SK-N-SH (cell line): Measurements from ENCODE around the gene CDK14.

ENCODE experiments used
- CTCF ChIP-seq: fragments of 200-600 bp; sonication (generic); IDR thresholded peaks from 2 replicates; pipeline ENCODE4 v1.6.1; 2017; ENCODE audit warnings: antibody characterized with exemption, mild to moderate bottlenecking, moderate library complexity
- EZH2phosphoT487 ChIP-seq: fragments of 200-600 bp; sonication (generic); IDR thresholded peaks from 2 replicates; pipeline ENCODE4 v1.6.1; 2017; ENCODE audit warnings: low read depth, mixed run types, mild to moderate bottlenecking, antibody characterized with exemption, moderate library complexity, borderline replicate concordance
- SIN3A ChIP-seq: IDR thresholded peaks from 2 replicates; pipeline ENCODE4 v1.6.1; 2012; ENCODE audit warnings: low read depth, mild to moderate bottlenecking, low read length, moderate library complexity, borderline replicate concordance
- TAF1 ChIP-seq: IDR thresholded peaks from 2 replicates; pipeline ENCODE4 v1.6.1; 2012; ENCODE audit warnings: low read depth, mild to moderate bottlenecking, low read length, moderate library complexity, borderline replicate concordance

DNA sequence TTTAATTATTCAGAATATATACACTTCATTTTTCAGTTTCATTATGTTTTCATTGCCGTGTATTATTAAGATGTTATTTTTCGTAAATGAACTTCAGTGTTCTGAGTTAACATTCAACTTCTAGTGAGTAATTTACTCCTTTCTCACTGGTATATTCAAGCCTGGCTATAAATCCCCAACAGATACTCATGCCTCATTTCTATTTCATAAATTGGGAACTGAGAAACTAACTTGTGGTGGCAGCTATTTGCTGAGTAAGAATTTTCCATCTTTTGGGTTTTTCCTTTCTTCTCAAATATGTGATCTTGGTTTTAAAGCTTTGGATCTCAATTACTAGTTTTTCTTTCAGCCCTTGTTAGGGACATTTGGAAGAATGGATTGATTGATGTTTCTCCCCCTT is 281.1 kb downstream of the CDK14 start:
- TF ChIP-seq CTCF (no peak), TAF1 (no peak), EZH2phosphoT487 (no peak), SIN3A (no peak)
